ENCODE data around the gene SNX21.

DNA sequence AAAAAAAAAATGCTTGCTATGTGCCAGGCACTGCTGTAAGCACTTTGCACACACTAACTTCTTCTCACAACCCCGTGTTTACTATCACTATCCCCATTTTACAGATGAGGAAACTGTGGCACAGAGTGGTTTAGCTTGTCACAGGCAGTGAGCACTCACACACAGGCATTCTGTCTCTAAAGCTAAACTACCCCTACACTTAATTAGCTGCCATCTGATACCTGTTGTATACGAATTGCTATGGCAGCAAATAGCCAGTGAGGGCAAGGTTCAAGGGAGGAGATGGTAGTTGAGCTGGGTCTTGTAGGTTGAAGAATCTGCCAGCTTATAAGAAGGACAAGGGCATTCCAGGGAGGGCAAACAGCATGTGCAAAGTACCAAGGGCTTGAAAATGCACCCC is 11.7 kb upstream of the SNX21 start:
- TF ChIP-seq, protein P1, sequence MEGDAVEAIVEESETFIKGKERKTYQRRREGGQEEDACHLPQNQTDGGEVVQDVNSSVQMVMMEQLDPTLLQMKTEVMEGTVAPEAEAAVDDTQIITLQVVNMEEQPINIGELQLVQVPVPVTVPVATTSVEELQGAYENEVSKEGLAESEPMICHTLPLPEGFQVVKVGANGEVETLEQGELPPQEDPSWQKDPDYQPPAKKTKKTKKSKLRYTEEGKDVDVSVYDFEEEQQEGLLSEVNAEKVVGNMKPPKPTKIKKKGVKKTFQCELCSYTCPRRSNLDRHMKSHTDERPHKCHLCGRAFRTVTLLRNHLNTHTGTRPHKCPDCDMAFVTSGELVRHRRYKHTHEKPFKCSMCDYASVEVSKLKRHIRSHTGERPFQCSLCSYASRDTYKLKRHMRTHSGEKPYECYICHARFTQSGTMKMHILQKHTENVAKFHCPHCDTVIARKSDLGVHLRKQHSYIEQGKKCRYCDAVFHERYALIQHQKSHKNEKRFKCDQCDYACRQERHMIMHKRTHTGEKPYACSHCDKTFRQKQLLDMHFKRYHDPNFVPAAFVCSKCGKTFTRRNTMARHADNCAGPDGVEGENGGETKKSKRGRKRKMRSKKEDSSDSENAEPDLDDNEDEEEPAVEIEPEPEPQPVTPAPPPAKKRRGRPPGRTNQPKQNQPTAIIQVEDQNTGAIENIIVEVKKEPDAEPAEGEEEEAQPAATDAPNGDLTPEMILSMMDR (IDR thresholded peaks at IDR 0.05; ENCODE audit: borderline replicate concordance, extremely low read depth, low read length, poor library complexity, severe bottlenecking) = no peak
- TF ChIP-seq EZH2 (IDR thresholded peaks at IDR 0.05; ENCODE audit: borderline replicate concordance, low read depth, low read length, severe bottlenecking) = no peak
